Epithelial cell of proximal tubule (primary cell): ENCODE data around the gene TGFBI. TPM values are rescaled to one million over a fixed set of nuclear protein-coding genes. Genes with fewer than 3 reads are reported as not detected.

Experiments used
- DNase-seq: peaks from one replicate; pipeline ENCODE4 v3.0.0-alpha.2; 2011; ENCODE audit warnings: low read depth
- H3K4me3 ChIP-seq: 2 replicates; pipeline ENCODE4 v1.5.1; 2011; ENCODE audit warnings: low read depth, mild to moderate bottlenecking, low read length
- CTCF ChIP-seq: conservative IDR thresholded peaks from 2 replicates; pipeline ENCODE4 v1.5.1; 2012; ENCODE audit warnings: low read depth, mild to moderate bottlenecking, low read length
- total RNA-seq: library from RNA; depleted of rRNA; stranded (reverse); fragments of >200 nt; gene quantifications from 2 replicates; pipeline ENCODE4 v1.2.3, GENCODE V29; 2015

The TGFBI gene
- total RNA-seq, 1 donor from 2014 or later: 371 TPM

- no peak for DNase-seq
- H3K4me3 ChIP-seq: no peak overlapping the region
- peak; percentile 29 for TF ChIP-seq CTCF
Measured at GRCh38 chr5:136066661-136067271, 38.0 kb downstream of the TGFBI start.

- TF ChIP-seq CTCF: no peak
- H3K4me3 ChIP-seq: no peak overlapping the region
- no peak for DNase-seq
Measured at GRCh38 chr5:136067422-136067821, 38.6 kb downstream of the TGFBI start.

- DNase-seq: no peak
- no peak for TF ChIP-seq CTCF
- H3K4me3 ChIP-seq: no peak overlapping the region
Measured at GRCh38 chr5:136070486-136071285, 41.9 kb downstream of the TGFBI start.

GRCh38 chr5:136073714-136074529 is 45.1 kb downstream of the TGFBI start:
- no peak overlapping the region for H3K4me3 ChIP-seq
- no peak for DNase-seq
- no peak for TF ChIP-seq CTCF

- H3K4me3 ChIP-seq: no peak overlapping the region
- no peak for DNase-seq
- no peak for TF ChIP-seq CTCF
Measured at GRCh38 chr5:136075466-136075891, 46.7 kb downstream of the TGFBI start.

- DNase-seq: no peak
- TF ChIP-seq CTCF: no peak
- no peak overlapping the region for H3K4me3 ChIP-seq
Measured at GRCh38 chr5:136076067-136076466, 47.3 kb downstream of the TGFBI start.
